Trophoblast cell (in vitro differentiated cells and primary cell): ENCODE results near the gene MED29.
A peak's percentile ranks its signal among the peaks of the same experiment; 100 is the strongest.

Source experiments
- DNase-seq, 2 donors: peaks; one replicate each; pipeline ENCODE4 v3.0.0-alpha.2; 2016
- H2AFZ ChIP-seq: 2 replicates; pipeline ENCODE4 v1.6.1; 2013; ENCODE audit warnings: low read length, moderate library complexity, mild to moderate bottlenecking; ENCODE audit not compliant: insufficient read depth, poor library complexity
- H2AK5ac ChIP-seq: 2 replicates; pipeline ENCODE4 v1.6.1; 2013; ENCODE audit warnings: mild to moderate bottlenecking, low read length
- H2BK120ac ChIP-seq: 2 replicates; pipeline ENCODE4 v1.6.1; 2013; ENCODE audit warnings: low read length, mild to moderate bottlenecking, moderate library complexity; ENCODE audit not compliant: insufficient read depth, poor library complexity
- H2BK12ac ChIP-seq: 2 replicates; pipeline ENCODE4 v1.6.1; 2013; ENCODE audit warnings: mild to moderate bottlenecking, low read length, moderate library complexity
- H2BK5ac ChIP-seq: 2 replicates; pipeline ENCODE4 v1.6.1; 2013; ENCODE audit warnings: low read length, low read depth, moderate library complexity, mild to moderate bottlenecking; ENCODE audit not compliant: poor library complexity
- H3K14ac ChIP-seq: 2 replicates; pipeline ENCODE4 v1.6.1; 2013; ENCODE audit warnings: mild to moderate bottlenecking, low read length
- H3K18ac ChIP-seq: 2 replicates; pipeline ENCODE4 v1.6.1; 2013; ENCODE audit warnings: mild to moderate bottlenecking, low read length
- H3K23ac ChIP-seq: 2 replicates; pipeline ENCODE4 v1.6.1; 2013; ENCODE audit warnings: low read length
- H3K27ac ChIP-seq: 2 replicates; pipeline ENCODE4 v1.5.1; 2013; ENCODE audit warnings: low read depth, mild to moderate bottlenecking, inconsistent platforms, low read length, moderate library complexity
- H3K27me3 ChIP-seq: 2 replicates; pipeline ENCODE4 v1.6.1; 2013; ENCODE audit warnings: inconsistent platforms, mild to moderate bottlenecking, low read length, moderate library complexity; ENCODE audit not compliant: insufficient read depth
- H3K36me3 ChIP-seq, 2 experiments: 1 replicate in 1 of 2; 2 replicates in 1 of 2; pipeline ENCODE4 v1.6.1; 2013; ENCODE audit warnings: low read length in 2 of 2, mild to moderate bottlenecking in 2 of 2, moderate library complexity in 1 of 2; ENCODE audit not compliant: insufficient read depth in 2 of 2, control insufficient read depth in 1 of 2
- H3K4ac ChIP-seq: 2 replicates; pipeline ENCODE4 v1.6.1; 2013; ENCODE audit warnings: low read depth, mild to moderate bottlenecking, low read length, moderate library complexity
- H3K4me1 ChIP-seq, 2 experiments: 1 replicate in 1 of 2; 2 replicates in 1 of 2; pipeline ENCODE4 v1.6.1; 2013; ENCODE audit warnings: low read length in 2 of 2, mild to moderate bottlenecking in 2 of 2, moderate library complexity in 1 of 2; ENCODE audit not compliant: insufficient read depth in 2 of 2, control insufficient read depth in 1 of 2
- H3K4me2 ChIP-seq: 2 replicates; pipeline ENCODE4 v1.6.1; 2013; ENCODE audit warnings: inconsistent platforms, mild to moderate bottlenecking, low read length, moderate library complexity
- H3K4me3 ChIP-seq: 2 replicates; pipeline ENCODE4 v1.5.1; 2013; ENCODE audit warnings: mild to moderate bottlenecking, low read depth, low read length, inconsistent platforms
- H3K79me1 ChIP-seq: one replicate; pipeline ENCODE4 v1.6.1; 2013; ENCODE audit warnings: low read length
- H3K79me2 ChIP-seq: 2 replicates; pipeline ENCODE4 v1.6.1; 2013; ENCODE audit warnings: low read length, mild to moderate bottlenecking; ENCODE audit not compliant: control insufficient read depth, insufficient read depth, poor library complexity
- H3K9ac ChIP-seq: 2 replicates; pipeline ENCODE4 v1.6.1; 2013; ENCODE audit warnings: mild to moderate bottlenecking, low read length
- H3K9me3 ChIP-seq: 2 replicates; pipeline ENCODE4 v1.6.1; 2013; ENCODE audit warnings: low read depth, mild to moderate bottlenecking, control low read depth, inconsistent platforms, low read length; ENCODE audit not compliant: insufficient read depth
- H4K12ac ChIP-seq: 2 replicates; pipeline ENCODE4 v1.6.1; 2013; ENCODE audit warnings: low read depth, mild to moderate bottlenecking, low read length, moderate library complexity
- H4K8ac ChIP-seq: 2 replicates; pipeline ENCODE4 v1.6.1; 2013; ENCODE audit warnings: low read depth, mild to moderate bottlenecking, low read length, moderate library complexity
- H4K91ac ChIP-seq: one replicate; pipeline ENCODE4 v1.6.1; 2013; ENCODE audit warnings: low read depth, mild to moderate bottlenecking, low read length, moderate library complexity
- WGBS: extraction: QIAGEN DNeasy Blood & Tissue Kit; methylation state at CpG from one replicate; pipeline ENCODE4 v1.1.7; 2013; ENCODE audit warnings: missing lambda C conversion rate; ENCODE audit not compliant: insufficient read length, insufficient coverage; ENCODE audit errors: extremely low coverage; 5-methylcytosine and 5-hydroxymethylcytosine counted together

MED29 gene

GRCh38 chr19:39398297-39398864 lies 7.2 kb downstream of the MED29 start:
- H3K18ac ChIP-seq: peak overlapping the region; percentile 33
- peak; percentile 37 to 54 for DNase-seq
- peak overlapping the region; percentile 48 for H4K12ac ChIP-seq
- H4K91ac ChIP-seq: peak overlapping the region; percentile 41
- H3K4me3 ChIP-seq: no peak overlapping the region
- no peak overlapping the region for H3K27ac ChIP-seq
- peak overlapping the region; percentile 15 for H2AK5ac ChIP-seq
- WGBS: no CpG with 5 or more reads among the region's 11 CpGs
- H2BK5ac ChIP-seq: no peak overlapping the region
- no peak overlapping the region for H3K4me2 ChIP-seq
- H3K36me3 ChIP-seq: peaks cover 15 to 21% of the 10 kb centered on the region in 2 experiments
- no peak overlapping the region for H3K23ac ChIP-seq
- H3K4me1 ChIP-seq: peaks cover 26 to 30% of the 10 kb centered on the region in 2 experiments
- no peaks in the 10 kb centered on the region for H3K9me3 ChIP-seq
- peak overlapping the region; percentile 56 for H2BK12ac ChIP-seq
- peak overlapping the region; percentile 54 for H2AFZ ChIP-seq
- peaks cover 7% of the 10 kb centered on the region for H3K79me2 ChIP-seq
- H3K4ac ChIP-seq: peak overlapping the region; percentile 60
- H3K14ac ChIP-seq: peak overlapping the region; percentile 17
- peaks cover 11% of the 10 kb centered on the region for H3K79me1 ChIP-seq
- no peak overlapping the region for H3K9ac ChIP-seq
- H3K27me3 ChIP-seq: no peaks in the 10 kb centered on the region
- H2BK120ac ChIP-seq: peak overlapping the region; percentile 36
- H4K8ac ChIP-seq: peak overlapping the region; percentile 21

- H4K91ac ChIP-seq: no peak overlapping the region
- peaks cover 11 to 16% of the 10 kb centered on the region in 2 experiments for H3K36me3 ChIP-seq
- peaks cover 27 to 37% of the 10 kb centered on the region in 2 experiments for H3K4me1 ChIP-seq
- H3K9ac ChIP-seq: no peak overlapping the region
- no peak overlapping the region for H3K14ac ChIP-seq
- H2BK5ac ChIP-seq: no peak overlapping the region
- H3K27me3 ChIP-seq: no peaks in the 10 kb centered on the region
- peaks cover 7% of the 10 kb centered on the region for H3K79me2 ChIP-seq
- no peak overlapping the region for H2AFZ ChIP-seq
- DNase-seq: no peak
- no peak overlapping the region for H3K4ac ChIP-seq
- no peak overlapping the region for H3K18ac ChIP-seq
- H3K27ac ChIP-seq: no peak overlapping the region
- no peak overlapping the region for H3K4me3 ChIP-seq
- no peak overlapping the region for H2BK12ac ChIP-seq
- WGBS: no CpG with 5 or more reads among the region's 4 CpGs
- H3K79me1 ChIP-seq: peaks cover 18% of the 10 kb centered on the region
- no peak overlapping the region for H4K8ac ChIP-seq
- no peak overlapping the region for H4K12ac ChIP-seq
- H2BK120ac ChIP-seq: no peak overlapping the region
- H3K9me3 ChIP-seq: no peaks in the 10 kb centered on the region
- no peak overlapping the region for H3K4me2 ChIP-seq
- H2AK5ac ChIP-seq: no peak overlapping the region
- no peak overlapping the region for H3K23ac ChIP-seq
Observed at GRCh38 chr19:39399668-39400050, 8.5 kb downstream of the MED29 start.

GRCh38 chr19:39400061-39400460 lies 8.9 kb downstream of the MED29 start:
- Histone ChIP-seq H3K79me2 (peaks cover 7% of the 10 kb centered on the region), H3K79me1 (peaks cover 18% of the 10 kb centered on the region), H2AK5ac (no peak overlapping the region), H3K14ac (no peak overlapping the region), H3K27ac (no peak overlapping the region), H3K4me1 (peaks cover 27 to 37% of the 10 kb centered on the region in 2 experiments), H2BK120ac (no peak overlapping the region), H3K36me3 (peaks cover 11 to 16% of the 10 kb centered on the region in 2 experiments), H3K4me3 (no peak overlapping the region), H3K9me3 (no peaks in the 10 kb centered on the region), H3K18ac (no peak overlapping the region), H2BK12ac (no peak overlapping the region), H3K4me2 (no peak overlapping the region), H2BK5ac (no peak overlapping the region), H4K12ac (no peak overlapping the region), H3K27me3 (no peaks in the 10 kb centered on the region), H3K23ac (no peak overlapping the region), H2AFZ (no peak overlapping the region), H4K8ac (no peak overlapping the region), H3K9ac (no peak overlapping the region), H4K91ac (no peak overlapping the region), H3K4ac (no peak overlapping the region)
- DNase-seq: peak in 1 of 2 donors; percentile 47
- no CpG with 5 or more reads among the region's 4 CpGs for WGBS

- Histone ChIP-seq H2AFZ (no peak overlapping the region), H3K18ac (no peak overlapping the region), H2BK12ac (peak overlapping the region; percentile 18), H3K4ac (no peak overlapping the region), H3K36me3 (peaks cover 5 to 10% of the 10 kb centered on the region in 2 experiments), H2BK120ac (no peak overlapping the region), H3K14ac (no peak overlapping the region), H4K8ac (no peak overlapping the region), H3K79me1 (peaks cover 18% of the 10 kb centered on the region), H3K27me3 (no peaks in the 10 kb centered on the region), H2BK5ac (no peak overlapping the region), H3K9me3 (no peaks in the 10 kb centered on the region), H3K23ac (no peak overlapping the region), H3K9ac (no peak overlapping the region), H4K91ac (peak overlapping the region; percentile 38), H2AK5ac (no peak overlapping the region), H3K4me3 (no peak overlapping the region), H3K27ac (no peak overlapping the region), H4K12ac (no peak overlapping the region), H3K79me2 (peaks cover 7% of the 10 kb centered on the region), H3K4me2 (no peak overlapping the region), H3K4me1 (peaks cover 27 to 38% of the 10 kb centered on the region in 2 experiments)
- WGBS: no CpG with 5 or more reads among the region's 4 CpGs
- DNase-seq: no peak
Observed at GRCh38 chr19:39401070-39401548, 9.9 kb downstream of the MED29 start.
